ENCODE results near the gene PCDHGA12.
A peak's percentile ranks its signal among the peaks of the same experiment; 100 is the strongest.
"Not testable (repeated sequence)": the region's sequence is repeated elsewhere in the genome, so short reads cannot be mapped to it uniquely, and the experiment has no call there.

The PCDHGA12 gene

GRCh38 chr5:141409598-141410306, 20.6 kb upstream of the PCDHGA12 start:
- no peak for ATAC-seq

- ATAC-seq: no peak
These were observed 18.7 kb upstream of the PCDHGA12 start for GRCh38 chr5:141411575-141411974.

GRCh38 chr5:141412854-141413539, 17.3 kb upstream of the PCDHGA12 start, which contains the start of gene PCDHGA10:
TSS of gene PCDHGA10 (plus strand) at chr5:141412987. CDS start at chr5:141413176, 189 bp downstream.
- peak; percentile 71 to 75 for ATAC-seq

- no peak for ATAC-seq
These were observed 16.7 kb upstream of the PCDHGA12 start for GRCh38 chr5:141413540-141414069.

- not testable (repeated sequence) for ATAC-seq
These were observed 15.6 kb upstream of the PCDHGA12 start for GRCh38 chr5:141414548-141415274.

GRCh38 chr5:141415275-141415618, 15.1 kb upstream of the PCDHGA12 start:
- not testable (repeated sequence) for ATAC-seq

- ATAC-seq: peak; percentile 31 to 58
These were observed 12.7 kb upstream of the PCDHGA12 start, which contains the start of gene PCDHGB7 for GRCh38 chr5:141417494-141418172. TSS of gene PCDHGB7 (plus strand) at chr5:141417677. CDS start at chr5:141417860, 183 bp downstream.

GRCh38 chr5:141419074-141419880, 11.0 kb upstream of the PCDHGA12 start:
- no peak for ATAC-seq

GRCh38 chr5:141420855-141421488, 9.3 kb upstream of the PCDHGA12 start, which contains the start of gene PCDHGA11:
TSS of gene PCDHGA11 (plus strand) at chr5:141421051. CDS start at chr5:141421228, 177 bp downstream.
- ATAC-seq: no peak

GRCh38 chr5:141421489-141421855, 8.8 kb upstream of the PCDHGA12 start:
- ATAC-seq: no peak

- ATAC-seq: no peak
These were observed 7.5 kb upstream of the PCDHGA12 start for GRCh38 chr5:141422742-141423291.

GRCh38 chr5:141427783-141428426, 2.4 kb upstream of the PCDHGA12 start:
- no peak for ATAC-seq

GRCh38 chr5:141431286-141431685, 979 bp downstream of the PCDHGA12 start:
- ATAC-seq: no peak

GRCh38 chr5:141432308-141432707, 2.0 kb downstream of the PCDHGA12 start:
- ATAC-seq: not testable (repeated sequence)

GRCh38 chr5:141432726-141433125, 2.4 kb downstream of the PCDHGA12 start:
- not testable (repeated sequence) for ATAC-seq

GRCh38 chr5:141434006-141434405, 3.7 kb downstream of the PCDHGA12 start:
- ATAC-seq: no peak

- no peak for ATAC-seq
These were observed 6.9 kb downstream of the PCDHGA12 start for GRCh38 chr5:141437221-141437620.

GRCh38 chr5:141439411-141440141, 9.3 kb downstream of the PCDHGA12 start:
- ATAC-seq: no peak

- ATAC-seq: no peak
These were observed 10.0 kb downstream of the PCDHGA12 start for GRCh38 chr5:141440341-141440740.

All from activated CD4-positive, CD25-positive, alpha-beta regulatory T cell treated with anti-CD3 and anti-CD28 coated beads, Interleukin-2, amount 50 U/mL, for 24 hours (primary cell).